SK-N-SH treated with all-trans-retinoic acid at 6 μM for 48 hours (cell line): ENCODE measurements around the gene NOXA1.

ENCODE experiments used
- ARNTL ChIP-seq: fragments of 450-650 bp; formaldehyde crosslinking; IDR thresholded peaks from 2 replicates; pipeline ENCODE4 v1.5.0; 2020; ENCODE audit warnings: low read depth, mild to moderate bottlenecking, moderate library complexity, borderline replicate concordance
- GLIS3 ChIP-seq: fragments of 250-450 bp; sonication (Bioruptor Pico); IDR thresholded peaks from 2 replicates; pipeline ENCODE4 v1.5.0; 2020; ENCODE audit warnings: mild to moderate bottlenecking, moderate library complexity
- OSR1 ChIP-seq: fragments of 250-450 bp; sonication (Bioruptor Pico); IDR thresholded peaks from 2 replicates; pipeline ENCODE4 v1.8.0; 2022; ENCODE audit warnings: moderate library complexity, mild to moderate bottlenecking, inconsistent platforms
- TOX ChIP-seq: fragments of 250-450 bp; sonication (Bioruptor Pico); IDR thresholded peaks from 2 replicates; pipeline ENCODE4 v1.8.0; 2021; ENCODE audit warnings: mild to moderate bottlenecking, moderate library complexity, borderline replicate concordance
- ZC3H10 ChIP-seq: fragments of 250-450 bp; sonication (Bioruptor Pico); IDR thresholded peaks from 2 replicates; pipeline ENCODE4 v1.5.1; 2021; ENCODE audit warnings: mild to moderate bottlenecking, moderate library complexity
- ZFP30 ChIP-seq: fragments of 450-650 bp; formaldehyde crosslinking; IDR thresholded peaks from 2 replicates; pipeline ENCODE4 v1.5.0; 2022; ENCODE audit warnings: mild to moderate bottlenecking, moderate library complexity
- ZNF565 ChIP-seq: fragments of 450-650 bp; formaldehyde crosslinking; conservative IDR thresholded peaks from 2 replicates; pipeline ENCODE4 v1.5.0; 2020; ENCODE audit warnings: low read depth, mild to moderate bottlenecking, moderate library complexity
- TF ChIP-seq, protein P1 (sequence below): fragments of 250-450 bp; sonication (Bioruptor Pico); IDR thresholded peaks from 2 replicates; pipeline ENCODE4 v1.5.0; 2020; ENCODE audit warnings: mild to moderate bottlenecking, moderate library complexity
- TF ChIP-seq, protein P2 (sequence below): fragments of 250-450 bp; sonication (Bioruptor Pico); IDR thresholded peaks from 2 replicates; pipeline ENCODE4 v1.8.0; 2020; ENCODE audit warnings: mild to moderate bottlenecking, moderate library complexity, borderline replicate concordance

DNA sequence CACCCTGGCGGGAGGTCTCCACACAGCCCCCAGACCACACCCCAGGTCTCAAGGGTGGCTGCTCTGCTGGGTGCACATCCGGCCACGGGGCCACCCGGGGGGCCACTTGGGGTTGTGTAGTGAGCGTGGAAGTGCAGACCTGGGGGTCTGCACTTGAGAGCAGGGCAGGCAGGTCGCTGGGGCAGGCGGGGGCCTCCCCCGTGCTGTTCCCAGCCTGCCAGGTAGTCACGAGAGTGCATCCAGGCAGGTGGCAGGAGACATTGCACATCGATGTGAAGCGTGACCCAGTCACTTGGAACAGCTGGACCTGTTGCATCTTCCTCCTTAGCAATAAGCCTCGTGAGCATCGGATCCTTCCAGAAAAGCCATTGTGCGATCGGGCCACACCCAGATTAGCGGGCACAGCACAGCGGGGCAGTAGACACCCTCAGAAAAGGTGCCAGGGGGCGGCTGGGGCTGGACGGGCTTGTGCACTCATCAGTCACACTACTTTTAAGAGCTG is 22.8 kb downstream of the NOXA1 start:
- TF ChIP-seq, protein P1, sequence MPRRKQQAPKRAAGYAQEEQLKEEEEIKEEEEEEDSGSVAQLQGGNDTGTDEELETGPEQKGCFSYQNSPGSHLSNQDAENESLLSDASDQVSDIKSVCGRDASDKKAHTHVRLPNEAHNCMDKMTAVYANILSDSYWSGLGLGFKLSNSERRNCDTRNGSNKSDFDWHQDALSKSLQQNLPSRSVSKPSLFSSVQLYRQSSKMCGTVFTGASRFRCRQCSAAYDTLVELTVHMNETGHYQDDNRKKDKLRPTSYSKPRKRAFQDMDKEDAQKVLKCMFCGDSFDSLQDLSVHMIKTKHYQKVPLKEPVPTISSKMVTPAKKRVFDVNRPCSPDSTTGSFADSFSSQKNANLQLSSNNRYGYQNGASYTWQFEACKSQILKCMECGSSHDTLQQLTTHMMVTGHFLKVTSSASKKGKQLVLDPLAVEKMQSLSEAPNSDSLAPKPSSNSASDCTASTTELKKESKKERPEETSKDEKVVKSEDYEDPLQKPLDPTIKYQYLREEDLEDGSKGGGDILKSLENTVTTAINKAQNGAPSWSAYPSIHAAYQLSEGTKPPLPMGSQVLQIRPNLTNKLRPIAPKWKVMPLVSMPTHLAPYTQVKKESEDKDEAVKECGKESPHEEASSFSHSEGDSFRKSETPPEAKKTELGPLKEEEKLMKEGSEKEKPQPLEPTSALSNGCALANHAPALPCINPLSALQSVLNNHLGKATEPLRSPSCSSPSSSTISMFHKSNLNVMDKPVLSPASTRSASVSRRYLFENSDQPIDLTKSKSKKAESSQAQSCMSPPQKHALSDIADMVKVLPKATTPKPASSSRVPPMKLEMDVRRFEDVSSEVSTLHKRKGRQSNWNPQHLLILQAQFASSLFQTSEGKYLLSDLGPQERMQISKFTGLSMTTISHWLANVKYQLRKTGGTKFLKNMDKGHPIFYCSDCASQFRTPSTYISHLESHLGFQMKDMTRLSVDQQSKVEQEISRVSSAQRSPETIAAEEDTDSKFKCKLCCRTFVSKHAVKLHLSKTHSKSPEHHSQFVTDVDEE (CRISPR knock-in tag) = no peak
- no peak for TF ChIP-seq OSR1 (CRISPR knock-in tag)
- TF ChIP-seq GLIS3 (CRISPR knock-in tag) = no peak
- TF ChIP-seq ZC3H10 = no peak
- no peak for TF ChIP-seq ARNTL (CRISPR knock-in tag)
- no peak for TF ChIP-seq TOX (CRISPR knock-in tag)
- TF ChIP-seq ZNF565 = no peak
- TF ChIP-seq, protein P2, sequence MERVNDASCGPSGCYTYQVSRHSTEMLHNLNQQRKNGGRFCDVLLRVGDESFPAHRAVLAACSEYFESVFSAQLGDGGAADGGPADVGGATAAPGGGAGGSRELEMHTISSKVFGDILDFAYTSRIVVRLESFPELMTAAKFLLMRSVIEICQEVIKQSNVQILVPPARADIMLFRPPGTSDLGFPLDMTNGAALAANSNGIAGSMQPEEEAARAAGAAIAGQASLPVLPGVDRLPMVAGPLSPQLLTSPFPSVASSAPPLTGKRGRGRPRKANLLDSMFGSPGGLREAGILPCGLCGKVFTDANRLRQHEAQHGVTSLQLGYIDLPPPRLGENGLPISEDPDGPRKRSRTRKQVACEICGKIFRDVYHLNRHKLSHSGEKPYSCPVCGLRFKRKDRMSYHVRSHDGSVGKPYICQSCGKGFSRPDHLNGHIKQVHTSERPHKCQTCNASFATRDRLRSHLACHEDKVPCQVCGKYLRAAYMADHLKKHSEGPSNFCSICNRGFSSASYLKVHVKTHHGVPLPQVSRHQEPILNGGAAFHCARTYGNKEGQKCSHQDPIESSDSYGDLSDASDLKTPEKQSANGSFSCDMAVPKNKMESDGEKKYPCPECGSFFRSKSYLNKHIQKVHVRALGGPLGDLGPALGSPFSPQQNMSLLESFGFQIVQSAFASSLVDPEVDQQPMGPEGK (CRISPR knock-in tag) = no peak
- no peak for TF ChIP-seq ZFP30
